ENCODE measurements around the gene DDR1.

DNA sequence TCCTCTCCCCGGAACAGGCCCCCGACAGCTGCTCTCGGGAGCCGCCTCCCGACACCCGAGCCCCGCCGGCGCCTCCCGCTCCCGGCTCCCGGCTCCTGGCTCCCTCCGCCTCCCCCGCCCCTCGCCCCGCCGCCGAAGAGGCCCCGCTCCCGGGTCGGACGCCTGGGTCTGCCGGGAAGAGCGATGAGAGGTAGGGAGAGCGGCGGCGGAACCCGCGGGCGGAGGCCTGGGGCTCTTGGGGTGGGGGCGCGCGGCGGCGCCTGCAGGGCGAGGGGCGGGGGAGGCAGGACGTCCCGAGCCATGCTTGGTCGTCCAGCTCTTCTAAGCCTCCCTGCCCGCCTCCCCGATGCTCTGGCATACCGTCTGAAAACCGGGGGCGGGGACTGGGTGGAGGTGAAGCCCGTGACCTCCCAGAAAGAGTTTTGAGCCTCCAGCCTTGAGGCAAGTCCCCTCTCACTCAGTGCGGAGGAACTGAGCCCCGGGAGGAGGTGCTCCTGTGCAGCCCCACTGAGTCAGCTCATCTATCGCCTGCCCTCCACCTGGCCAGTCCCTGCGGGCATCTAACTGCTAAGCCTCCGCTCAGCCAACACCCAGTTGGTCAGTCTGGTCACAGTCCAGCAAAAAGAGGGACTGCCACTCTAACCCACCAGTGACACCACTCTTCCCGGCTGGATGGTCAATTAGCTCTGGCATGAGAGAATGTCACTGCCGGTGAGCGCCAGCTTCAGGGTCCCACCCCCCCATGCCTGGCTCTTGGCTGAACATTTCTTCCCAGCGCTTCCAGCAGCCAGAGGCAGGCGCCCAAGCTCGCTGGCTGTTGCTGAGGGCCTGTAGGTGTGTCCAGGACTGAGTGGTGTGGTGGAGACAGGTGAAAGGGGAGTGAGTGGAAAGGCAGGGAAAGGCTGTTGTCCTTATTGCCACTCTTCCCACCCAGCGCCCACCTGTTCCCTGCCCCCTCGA is 482 bp downstream of the DDR1 start:
- no peak for TF ChIP-seq GATA2 (IDR thresholded peaks at IDR 0.05; ENCODE audit: low read depth, low read length)
- no peak for TF ChIP-seq GATA3 (IDR thresholded peaks at IDR 0.05; ENCODE audit: low read depth, low read length)

All from SH-SY5Y (cell line).